ENCODE measurements around the gene ANTXRL. TPM values are rescaled to one million over a fixed set of nuclear protein-coding genes. Genes with fewer than 3 reads are reported as not detected.

Gene ANTXRL
- polyA plus RNA-seq, 2 of the 4 experiments (the other 2 are of a cell fraction): 0.13 to 0.26 TPM

- no peak for ATAC-seq
- no peak for FAIRE-seq
- TF ChIP-seq, protein P1, sequence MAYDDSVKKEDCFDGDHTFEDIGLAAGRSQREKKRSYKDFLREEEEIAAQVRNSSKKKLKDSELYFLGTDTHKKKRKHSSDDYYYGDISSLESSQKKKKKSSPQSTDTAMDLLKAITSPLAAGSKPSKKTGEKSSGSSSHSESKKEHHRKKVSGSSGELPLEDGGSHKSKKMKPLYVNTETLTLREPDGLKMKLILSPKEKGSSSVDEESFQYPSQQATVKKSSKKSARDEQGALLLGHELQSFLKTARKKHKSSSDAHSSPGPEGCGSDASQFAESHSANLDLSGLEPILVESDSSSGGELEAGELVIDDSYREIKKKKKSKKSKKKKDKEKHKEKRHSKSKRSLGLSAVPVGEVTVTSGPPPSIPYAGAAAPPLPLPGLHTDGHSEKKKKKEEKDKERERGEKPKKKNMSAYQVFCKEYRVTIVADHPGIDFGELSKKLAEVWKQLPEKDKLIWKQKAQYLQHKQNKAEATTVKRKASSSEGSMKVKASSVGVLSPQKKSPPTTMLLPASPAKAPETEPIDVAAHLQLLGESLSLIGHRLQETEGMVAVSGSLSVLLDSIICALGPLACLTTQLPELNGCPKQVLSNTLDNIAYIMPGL (CRISPR knock-in tag; IDR thresholded peaks at IDR 0.05; ENCODE audit: borderline replicate concordance): no peak
- no peak for TF ChIP-seq PBX3 (IDR thresholded peaks at IDR 0.05)
- TF ChIP-seq HOXB5 (CRISPR knock-in tag; IDR thresholded peaks at IDR 0.05): no peak
- no peak for TF ChIP-seq FOSB (CRISPR knock-in tag; IDR thresholded peaks at IDR 0.05)
- no peaks in the 10 kb centered on the region for H3K4me1 ChIP-seq
- 62% methylated on average over 5 of the region's 5 CpGs for WGBS (ENCODE audit: missing lambda C conversion rate)
- POLR2A ChIA-PET: no interaction called here
- H3K4me3 ChIP-seq: no peak overlapping the region
- H3K27ac ChIP-seq: no peak overlapping the region
- CTCF ChIA-PET: interaction anchor here (1.1 kb wide), 2 partner anchors 10 to 20 kb away, joined by 3 read pairs; no protein-coding TSS in a partner anchor
- DNase-seq (ENCODE audit: low read depth in 1 of 2, low spot score in 1 of 2): no peak
- H3K9me3 ChIP-seq: no peaks in the 10 kb centered on the region
- no peak overlapping the region for H3K4me2 ChIP-seq
Observed at GRCh38 chr10:46317370-46317769, 30.6 kb downstream of the ANTXRL start.

DNA sequence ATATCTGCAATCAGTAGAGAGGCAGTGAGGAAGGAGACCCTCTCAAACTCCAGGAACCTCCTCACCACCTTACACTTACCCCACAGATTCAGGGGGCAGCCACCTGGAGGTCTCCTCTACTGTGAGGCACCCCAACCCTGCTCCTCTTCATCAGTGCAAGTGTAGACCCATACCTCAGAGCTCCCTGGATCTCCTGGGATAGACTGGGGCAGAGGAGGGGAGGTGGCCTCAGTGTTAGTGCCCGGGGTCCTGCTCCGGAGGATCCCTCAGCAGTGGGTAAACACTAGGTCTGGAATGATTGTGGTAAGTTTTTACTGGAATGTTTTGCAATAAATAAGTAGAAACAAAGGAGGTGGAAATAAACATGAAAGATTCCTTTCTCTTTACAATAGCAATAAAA lies 31.1 kb downstream of the ANTXRL start:
- ChIA-PET POLR2A (no interaction called here), CTCF (interaction anchor here (0.9 to 1.3 kb wide), 2 partner anchors 27 to 89 kb away, joined by 4 read pairs; no protein-coding TSS in a partner anchor)
- no peaks in the 10 kb centered on the region for H3K9me3 ChIP-seq
- TF ChIP-seq KDM5A (IDR thresholded peaks at IDR 0.05): no peak
- TF ChIP-seq PBX3 (IDR thresholded peaks at IDR 0.05): no peak
- no peak for TF ChIP-seq MAZ (IDR thresholded peaks at IDR 0.05; ENCODE audit: borderline replicate concordance, low read depth, low read length)
- no peak for TF ChIP-seq FOSL2 (IDR thresholded peaks at IDR 0.05)
- no peak for TF ChIP-seq FOSL2 (CRISPR knock-in tag; IDR thresholded peaks at IDR 0.05)
- no peak for TF ChIP-seq FOXS1 (CRISPR knock-in tag; IDR thresholded peaks at IDR 0.05)
- TF ChIP-seq TP53 (CRISPR knock-in tag; IDR thresholded peaks at IDR 0.05): no peak
- no peaks in the 10 kb centered on the region for H3K4me1 ChIP-seq
- ATAC-seq (no peak), FAIRE-seq (no peak), DNase-seq (ENCODE audit: low read depth in 1 of 2, low spot score in 1 of 2) (no peak)
- H3K27ac ChIP-seq: no peak overlapping the region
- H3K4me3 ChIP-seq: no peak overlapping the region
- 91% methylated on average over 2 of the region's 2 CpGs for whole genome bisulfite sequencing (ENCODE audit: missing lambda C conversion rate)
- H3K4me2 ChIP-seq: no peak overlapping the region

- H3K4me1 ChIP-seq: no peaks in the 10 kb centered on the region
- no peak for DNase-seq (ENCODE audit: low read depth in 1 of 2, low spot score in 1 of 2)
- POLR2A ChIA-PET: no interaction called here
- no peak for FAIRE-seq
- no peak overlapping the region for H3K4me2 ChIP-seq
- no peaks in the 10 kb centered on the region for H3K9me3 ChIP-seq
- ATAC-seq: no peak
- no peak overlapping the region for H3K27ac ChIP-seq
- TF ChIP-seq, protein P1 (CRISPR knock-in tag; IDR thresholded peaks at IDR 0.05; ENCODE audit: borderline replicate concordance): no peak
- TF ChIP-seq PHF8 (IDR thresholded peaks at IDR 0.05; ENCODE audit: borderline replicate concordance, low read depth): no peak
- no peak for TF ChIP-seq FOSL2 (IDR thresholded peaks at IDR 0.05)
- no peak for TF ChIP-seq FOSL2 (CRISPR knock-in tag; IDR thresholded peaks at IDR 0.05)
- TF ChIP-seq MAFK (IDR thresholded peaks at IDR 0.05; ENCODE audit: partially characterized antibody): no peak
- no peak overlapping the region for H3K4me3 ChIP-seq
- CTCF ChIA-PET: interaction anchor here (0.9 to 1.3 kb wide), 2 partner anchors 28 to 90 kb away, joined by 4 read pairs; no protein-coding TSS in a partner anchor
- 85% methylated on average over 4 of the region's 4 CpGs for whole genome bisulfite sequencing (ENCODE audit: missing lambda C conversion rate)
Observed at GRCh38 chr10:46318799-46319198, 32.0 kb downstream of the ANTXRL start.

DNA sequence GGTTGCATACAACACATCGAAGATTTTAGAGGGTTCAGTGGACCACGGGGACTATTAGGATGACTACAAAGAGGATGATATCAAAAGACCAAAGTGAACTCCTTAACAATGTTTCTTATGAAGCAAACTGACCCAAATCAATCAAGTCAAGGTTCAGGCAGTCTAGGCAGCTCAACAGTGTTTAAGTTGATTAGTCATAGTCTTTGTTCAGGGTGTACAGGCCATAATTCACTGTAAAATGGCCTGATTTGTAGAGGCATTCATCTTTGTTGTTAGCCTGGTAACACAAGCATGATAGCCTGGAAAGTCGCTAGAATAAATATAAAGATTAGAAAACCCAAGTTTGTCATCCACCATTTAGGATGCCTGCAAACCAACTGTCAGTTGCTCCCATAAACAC lies 32.6 kb downstream of the ANTXRL start:
- H3K4me2 ChIP-seq: no peak overlapping the region
- ATAC-seq (no peak), FAIRE-seq (no peak), DNase-seq (ENCODE audit: low read depth in 1 of 2, low spot score in 1 of 2) (no peak)
- no peak overlapping the region for H3K27ac ChIP-seq
- no peaks in the 10 kb centered on the region for H3K4me1 ChIP-seq
- TF ChIP-seq TP53 (CRISPR knock-in tag; IDR thresholded peaks at IDR 0.05): no peak
- peak; percentile 53 for TF ChIP-seq ZFP36 (IDR thresholded peaks at IDR 0.05; ENCODE audit: borderline replicate concordance, partially characterized antibody)
- no peak overlapping the region for H3K4me3 ChIP-seq
- POLR2A ChIA-PET: no interaction called here
- H3K9me3 ChIP-seq: no peaks in the 10 kb centered on the region
- CTCF ChIA-PET: interaction anchor here (1.3 kb wide), 1 partner anchor 91 kb away, joined by 4 read pairs; no protein-coding TSS in a partner anchor
- 78% methylated on average over 3 of the region's 3 CpGs for WGBS (ENCODE audit: missing lambda C conversion rate)
